GM23338 (cell line): Measurements from ENCODE around the gene XRN1. TPM values are rescaled to one million over a fixed set of nuclear protein-coding genes. Genes with fewer than 3 reads are reported as not detected.

ENCODE experiments used
- ATAC-seq: fragments of 200-7000 bp; cut with Tn5 transposase; 3 replicates; pipeline ENCODE4 v1.9.1; 2020
- DNase-seq: peaks from one replicate; pipeline ENCODE4 v3.0.0-alpha.2; 2015; ENCODE audit warnings: low spot score
- H2AFZ ChIP-seq: fragments of 200-600 bp; sonication (generic); 2 replicates; pipeline ENCODE4 v1.8.0; 2016; ENCODE audit warnings: antibody characterized with exemption, mild to moderate bottlenecking, moderate library complexity
- H3F3A ChIP-seq: fragments of 200-600 bp; sonication (generic); replicated peaks from 2 replicates; pipeline ENCODE4 v1.8.0; 2017; ENCODE audit warnings: antibody characterized with exemption, mixed run types, low read depth
- H3K27ac ChIP-seq: fragments of 200-600 bp; sonication (generic); 2 replicates; pipeline ENCODE4 v1.6.1; 2016; ENCODE audit warnings: low read depth
- H3K27me3 ChIP-seq: fragments of 200-600 bp; sonication (generic); 2 replicates; pipeline ENCODE4 v1.8.0; 2016; ENCODE audit warnings: mild to moderate bottlenecking, mixed run types, moderate library complexity; ENCODE audit not compliant: insufficient read depth
- H3K36me3 ChIP-seq: fragments of 200-600 bp; sonication (generic); 2 replicates; pipeline ENCODE4 v1.8.0; 2016; ENCODE audit warnings: mild to moderate bottlenecking; ENCODE audit not compliant: insufficient read depth
- H3K4me1 ChIP-seq: fragments of 200-600 bp; sonication (generic); 2 replicates; pipeline ENCODE4 v1.8.0; 2016; ENCODE audit warnings: mild to moderate bottlenecking, moderate library complexity; ENCODE audit not compliant: insufficient read depth
- H3K4me2 ChIP-seq: fragments of 200-600 bp; sonication (generic); 2 replicates; pipeline ENCODE4 v1.7.1; 2017; ENCODE audit warnings: mixed run types
- H3K4me3 ChIP-seq: fragments of 200-600 bp; sonication (generic); 2 replicates; pipeline ENCODE4 v1.6.1; 2016; ENCODE audit warnings: mixed run types
- H3K79me2 ChIP-seq: fragments of 200-600 bp; sonication (generic); replicated peaks from 2 replicates; pipeline ENCODE4 v1.8.0; 2017; ENCODE audit warnings: mild to moderate bottlenecking; ENCODE audit not compliant: insufficient read depth
- H3K9me2 ChIP-seq: fragments of 200-600 bp; sonication (generic); 2 replicates; pipeline ENCODE4 v1.8.0; 2017; ENCODE audit not compliant: insufficient read depth
- H4K20me1 ChIP-seq: fragments of 200-600 bp; sonication (generic); replicated peaks from 2 replicates; pipeline ENCODE4 v1.8.0; 2017; ENCODE audit warnings: mild to moderate bottlenecking; ENCODE audit not compliant: insufficient read depth
- H3K27ac Mint-ChIP-seq: 2 replicates; pipeline ENCODE4 v1.8.0; 2020; ENCODE audit warnings: inconsistent platforms, mild to moderate bottlenecking, moderate library complexity, mixed read lengths
- H3K27me3 Mint-ChIP-seq: 3 replicates; pipeline ENCODE4 v1.8.0; 2022; ENCODE audit warnings: low read depth, mild to moderate bottlenecking, moderate library complexity, mixed read lengths, inconsistent platforms; ENCODE audit not compliant: insufficient read depth, poor library complexity
- H3K36me3 Mint-ChIP-seq: 3 replicates; pipeline ENCODE4 v1.8.0; 2021; ENCODE audit warnings: low read depth, mild to moderate bottlenecking, inconsistent platforms, moderate library complexity, mixed read lengths
- H3K4me1 Mint-ChIP-seq: 3 replicates; pipeline ENCODE4 v1.8.0; 2020; ENCODE audit warnings: mild to moderate bottlenecking, inconsistent platforms, mixed read lengths
- H3K4me3 Mint-ChIP-seq: 3 replicates; pipeline ENCODE4 v1.8.0; 2021; ENCODE audit warnings: moderate library complexity, mild to moderate bottlenecking, inconsistent platforms, mixed read lengths
- H3K9me3 Mint-ChIP-seq: 3 replicates; pipeline ENCODE4 v1.8.0; 2020; ENCODE audit warnings: moderate library complexity, mild to moderate bottlenecking, inconsistent platforms, mixed read lengths
- CREB1 ChIP-seq: fragments of 250-450 bp; sonication (Bioruptor Pico); IDR thresholded peaks from 2 replicates; pipeline ENCODE4 v1.5.0; 2020; ENCODE audit warnings: low read depth, mild to moderate bottlenecking, moderate library complexity
- EZH2 ChIP-seq: fragments of 200-600 bp; sonication (generic); IDR thresholded peaks from one replicate; pipeline ENCODE4 v1.8.0; 2017; ENCODE audit warnings: antibody characterized with exemption, mild to moderate bottlenecking, low read depth; ENCODE audit not compliant: unreplicated experiment
- EZH2phosphoT487 ChIP-seq: fragments of 200-600 bp; sonication (generic); IDR thresholded peaks from one replicate; pipeline ENCODE4 v1.8.1; 2018; ENCODE audit warnings: antibody characterized with exemption; ENCODE audit not compliant: unreplicated experiment
- JUNB ChIP-seq: IDR thresholded peaks from one replicate; pipeline ENCODE4 v1.6.1; 2016; ENCODE audit warnings: antibody characterized with exemption; ENCODE audit not compliant: unreplicated experiment
- NANOG ChIP-seq: IDR thresholded peaks from 2 replicates; pipeline ENCODE4 v1.6.1; 2016; ENCODE audit warnings: antibody characterized with exemption, borderline replicate concordance
- POLR2AphosphoS5 ChIP-seq: IDR thresholded peaks from 2 replicates; pipeline ENCODE4 v1.6.1; 2016; ENCODE audit warnings: antibody characterized with exemption, low read depth
- STAT1 ChIP-seq: IDR thresholded peaks from one replicate; pipeline ENCODE4 v1.6.1; 2016; ENCODE audit warnings: antibody characterized with exemption; ENCODE audit not compliant: unreplicated experiment
- ZNF114 ChIP-seq: fragments of 250-450 bp; sonication (Bioruptor Pico); IDR thresholded peaks from 2 replicates; pipeline ENCODE4 v1.5.0; 2020; ENCODE audit warnings: mild to moderate bottlenecking, moderate library complexity
- ZNF331 ChIP-seq: fragments of 250-450 bp; sonication (Bioruptor Pico); IDR thresholded peaks from 2 replicates; pipeline ENCODE4 v1.5.0; 2020; ENCODE audit warnings: low read depth, mild to moderate bottlenecking, moderate library complexity
- polyA plus RNA-seq: library from polyadenylated mRNA; unstranded; fragments of >200 nt; fragmentation: Nextera tagmentation; extraction: Ambion mirVana; gene quantifications from 2 replicates; pipeline ENCODE4 v1.2.1, GENCODE V29; 2016
- total RNA-seq: library from RNA; depleted of rRNA; stranded (reverse); fragments of >200 nt; shearing (Covaris generic); gene quantifications from 2 replicates; pipeline ENCODE4 v1.2.3, GENCODE V29; 2014
- TF ChIP-seq, protein P1 (sequence below): IDR thresholded peaks from 2 replicates; pipeline ENCODE4 v1.6.1; 2016; ENCODE audit warnings: antibody characterized with exemption
- TF ChIP-seq, protein P2 (sequence below): fragments of 250-450 bp; sonication (Bioruptor Pico); IDR thresholded peaks from 2 replicates; pipeline ENCODE4 v1.5.0; 2020; ENCODE audit warnings: mild to moderate bottlenecking, moderate library complexity
- TF ChIP-seq, protein P3 (sequence below), 2 experiments: fragments of 200-600 bp in 1 of 2; sonication (generic) in 1 of 2; conservative IDR thresholded peaks; 2 replicates each; pipeline versions ENCODE4 v1.5.1 to v1.6.1; 2016 to 2017; ENCODE audit warnings: antibody characterized with exemption in 2 of 2, low read depth in 2 of 2, mild to moderate bottlenecking in 2 of 2, moderate library complexity in 1 of 2
- TF ChIP-seq, protein P4 (sequence below): IDR thresholded peaks from one replicate; pipeline ENCODE4 v1.6.1; 2018; ENCODE audit warnings: antibody characterized with exemption; ENCODE audit not compliant: unreplicated experiment

XRN1 gene
- total and polyA plus RNA-seq, 2 experiments from 2014 or later = 10.9 to 16.6 TPM

DNA sequence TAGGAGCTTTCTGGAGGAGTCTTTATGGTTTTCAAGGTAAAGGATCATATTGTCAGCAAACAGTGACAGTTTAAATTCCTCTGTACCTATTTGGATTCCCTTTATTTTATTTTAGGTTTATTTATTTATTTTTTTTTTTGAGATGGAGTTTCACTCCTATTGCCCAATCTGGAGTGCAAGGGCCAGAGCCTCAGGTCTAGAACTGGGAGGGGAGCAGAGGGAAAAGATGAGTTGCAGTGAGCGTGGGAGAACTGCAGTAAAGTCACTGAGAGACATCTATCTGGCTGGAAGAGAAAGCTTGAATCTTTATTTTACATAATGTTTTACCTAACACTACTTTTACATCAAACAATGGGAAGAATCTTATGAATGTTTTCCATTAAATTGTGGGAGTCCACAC, 172.9 kb downstream of the XRN1 start:
- H3K4me3 Mint-ChIP-seq = no peak overlapping the region
- H3K9me3 Mint-ChIP-seq = peaks cover 9% of the 10 kb centered on the region

More for the DNA sequence above, 172.9 kb downstream of the XRN1 start:
- Histone ChIP-seq H2AFZ (no peak overlapping the region), H3F3A (no peaks in the 10 kb centered on the region), H3K79me2 (no peaks in the 10 kb centered on the region), H3K4me3 (no peak overlapping the region), H3K4me2 (no peak overlapping the region), H3K9me2 (no peaks in the 10 kb centered on the region), H3K27me3 (peaks cover 4% of the 10 kb centered on the region; the same call in 1 of the 2 replicates), H3K4me1 (no peaks in the 10 kb centered on the region), H3K36me3 (no peaks in the 10 kb centered on the region), H4K20me1 (no peaks in the 10 kb centered on the region), H3K27ac (no peak overlapping the region)
- no peak for ATAC-seq
- H3K27me3 Mint-ChIP-seq = peaks cover 7% of the 10 kb centered on the region
- H3K27ac Mint-ChIP-seq = no peak overlapping the region
- peaks cover 11% of the 10 kb centered on the region; the same call in 2 of the 3 replicates for H3K36me3 Mint-ChIP-seq
- DNase-seq = no peak
- H3K4me1 Mint-ChIP-seq = no peaks in the 10 kb centered on the region
- no peak for TF ChIP-seq STAT1
- no peak for TF ChIP-seq EZH2
- no peak for TF ChIP-seq ZNF331 (CRISPR knock-in tag)
- TF ChIP-seq NANOG = no peak
- TF ChIP-seq, protein P1, sequence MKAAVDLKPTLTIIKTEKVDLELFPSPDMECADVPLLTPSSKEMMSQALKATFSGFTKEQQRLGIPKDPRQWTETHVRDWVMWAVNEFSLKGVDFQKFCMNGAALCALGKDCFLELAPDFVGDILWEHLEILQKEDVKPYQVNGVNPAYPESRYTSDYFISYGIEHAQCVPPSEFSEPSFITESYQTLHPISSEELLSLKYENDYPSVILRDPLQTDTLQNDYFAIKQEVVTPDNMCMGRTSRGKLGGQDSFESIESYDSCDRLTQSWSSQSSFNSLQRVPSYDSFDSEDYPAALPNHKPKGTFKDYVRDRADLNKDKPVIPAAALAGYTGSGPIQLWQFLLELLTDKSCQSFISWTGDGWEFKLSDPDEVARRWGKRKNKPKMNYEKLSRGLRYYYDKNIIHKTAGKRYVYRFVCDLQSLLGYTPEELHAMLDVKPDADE = no peak
- no peak for TF ChIP-seq JUNB
- TF ChIP-seq, protein P2, sequence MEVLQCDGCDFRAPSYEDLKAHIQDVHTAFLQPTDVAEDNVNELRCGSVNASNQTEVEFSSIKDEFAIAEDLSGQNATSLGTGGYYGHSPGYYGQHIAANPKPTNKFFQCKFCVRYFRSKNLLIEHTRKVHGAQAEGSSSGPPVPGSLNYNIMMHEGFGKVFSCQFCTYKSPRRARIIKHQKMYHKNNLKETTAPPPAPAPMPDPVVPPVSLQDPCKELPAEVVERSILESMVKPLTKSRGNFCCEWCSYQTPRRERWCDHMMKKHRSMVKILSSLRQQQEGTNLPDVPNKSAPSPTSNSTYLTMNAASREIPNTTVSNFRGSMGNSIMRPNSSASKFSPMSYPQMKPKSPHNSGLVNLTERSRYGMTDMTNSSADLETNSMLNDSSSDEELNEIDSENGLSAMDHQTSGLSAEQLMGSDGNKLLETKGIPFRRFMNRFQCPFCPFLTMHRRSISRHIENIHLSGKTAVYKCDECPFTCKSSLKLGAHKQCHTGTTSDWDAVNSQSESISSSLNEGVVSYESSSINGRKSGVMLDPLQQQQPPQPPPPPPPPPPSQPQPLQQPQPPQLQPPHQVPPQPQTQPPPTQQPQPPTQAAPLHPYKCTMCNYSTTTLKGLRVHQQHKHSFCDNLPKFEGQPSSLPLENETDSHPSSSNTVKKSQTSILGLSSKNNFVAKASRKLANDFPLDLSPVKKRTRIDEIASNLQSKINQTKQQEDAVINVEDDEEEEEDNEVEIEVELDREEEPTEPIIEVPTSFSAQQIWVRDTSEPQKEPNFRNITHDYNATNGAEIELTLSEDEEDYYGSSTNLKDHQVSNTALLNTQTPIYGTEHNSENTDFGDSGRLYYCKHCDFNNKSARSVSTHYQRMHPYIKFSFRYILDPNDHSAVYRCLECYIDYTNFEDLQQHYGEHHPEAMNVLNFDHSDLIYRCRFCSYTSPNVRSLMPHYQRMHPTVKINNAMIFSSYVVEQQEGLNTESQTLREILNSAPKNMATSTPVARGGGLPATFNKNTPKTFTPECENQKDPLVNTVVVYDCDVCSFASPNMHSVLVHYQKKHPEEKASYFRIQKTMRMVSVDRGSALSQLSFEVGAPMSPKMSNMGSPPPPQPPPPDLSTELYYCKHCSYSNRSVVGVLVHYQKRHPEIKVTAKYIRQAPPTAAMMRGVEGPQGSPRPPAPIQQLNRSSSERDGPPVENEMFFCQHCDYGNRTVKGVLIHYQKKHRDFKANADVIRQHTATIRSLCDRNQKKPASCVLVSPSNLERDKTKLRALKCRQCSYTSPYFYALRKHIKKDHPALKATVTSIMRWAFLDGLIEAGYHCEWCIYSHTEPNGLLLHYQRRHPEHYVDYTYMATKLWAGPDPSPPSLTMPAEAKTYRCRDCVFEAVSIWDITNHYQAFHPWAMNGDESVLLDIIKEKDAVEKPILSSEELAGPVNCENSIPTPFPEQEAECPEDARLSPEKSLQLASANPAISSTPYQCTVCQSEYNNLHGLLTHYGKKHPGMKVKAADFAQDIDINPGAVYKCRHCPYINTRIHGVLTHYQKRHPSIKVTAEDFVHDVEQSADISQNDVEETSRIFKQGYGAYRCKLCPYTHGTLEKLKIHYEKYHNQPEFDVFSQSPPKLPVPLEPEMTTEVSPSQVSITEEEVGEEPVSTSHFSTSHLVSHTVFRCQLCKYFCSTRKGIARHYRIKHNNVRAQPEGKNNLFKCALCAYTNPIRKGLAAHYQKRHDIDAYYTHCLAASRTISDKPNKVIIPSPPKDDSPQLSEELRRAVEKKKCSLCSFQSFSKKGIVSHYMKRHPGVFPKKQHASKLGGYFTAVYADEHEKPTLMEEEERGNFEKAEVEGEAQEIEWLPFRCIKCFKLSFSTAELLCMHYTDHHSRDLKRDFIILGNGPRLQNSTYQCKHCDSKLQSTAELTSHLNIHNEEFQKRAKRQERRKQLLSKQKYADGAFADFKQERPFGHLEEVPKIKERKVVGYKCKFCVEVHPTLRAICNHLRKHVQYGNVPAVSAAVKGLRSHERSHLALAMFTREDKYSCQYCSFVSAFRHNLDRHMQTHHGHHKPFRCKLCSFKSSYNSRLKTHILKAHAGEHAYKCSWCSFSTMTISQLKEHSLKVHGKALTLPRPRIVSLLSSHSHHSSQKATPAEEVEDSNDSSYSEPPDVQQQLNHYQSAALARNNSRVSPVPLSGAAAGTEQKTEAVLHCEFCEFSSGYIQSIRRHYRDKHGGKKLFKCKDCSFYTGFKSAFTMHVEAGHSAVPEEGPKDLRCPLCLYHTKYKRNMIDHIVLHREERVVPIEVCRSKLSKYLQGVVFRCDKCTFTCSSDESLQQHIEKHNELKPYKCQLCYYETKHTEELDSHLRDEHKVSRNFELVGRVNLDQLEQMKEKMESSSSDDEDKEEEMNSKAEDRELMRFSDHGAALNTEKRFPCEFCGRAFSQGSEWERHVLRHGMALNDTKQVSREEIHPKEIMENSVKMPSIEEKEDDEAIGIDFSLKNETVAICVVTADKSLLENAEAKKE = no peak
- TF ChIP-seq EZH2phosphoT487 = no peak
- no peak for TF ChIP-seq POLR2AphosphoS5
- TF ChIP-seq, protein P3, sequence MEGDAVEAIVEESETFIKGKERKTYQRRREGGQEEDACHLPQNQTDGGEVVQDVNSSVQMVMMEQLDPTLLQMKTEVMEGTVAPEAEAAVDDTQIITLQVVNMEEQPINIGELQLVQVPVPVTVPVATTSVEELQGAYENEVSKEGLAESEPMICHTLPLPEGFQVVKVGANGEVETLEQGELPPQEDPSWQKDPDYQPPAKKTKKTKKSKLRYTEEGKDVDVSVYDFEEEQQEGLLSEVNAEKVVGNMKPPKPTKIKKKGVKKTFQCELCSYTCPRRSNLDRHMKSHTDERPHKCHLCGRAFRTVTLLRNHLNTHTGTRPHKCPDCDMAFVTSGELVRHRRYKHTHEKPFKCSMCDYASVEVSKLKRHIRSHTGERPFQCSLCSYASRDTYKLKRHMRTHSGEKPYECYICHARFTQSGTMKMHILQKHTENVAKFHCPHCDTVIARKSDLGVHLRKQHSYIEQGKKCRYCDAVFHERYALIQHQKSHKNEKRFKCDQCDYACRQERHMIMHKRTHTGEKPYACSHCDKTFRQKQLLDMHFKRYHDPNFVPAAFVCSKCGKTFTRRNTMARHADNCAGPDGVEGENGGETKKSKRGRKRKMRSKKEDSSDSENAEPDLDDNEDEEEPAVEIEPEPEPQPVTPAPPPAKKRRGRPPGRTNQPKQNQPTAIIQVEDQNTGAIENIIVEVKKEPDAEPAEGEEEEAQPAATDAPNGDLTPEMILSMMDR (conservative IDR thresholded peaks at IDR 0.05; ENCODE audit: low read depth in 2 of 2) = no peak
- TF ChIP-seq CREB1 (CRISPR knock-in tag) = no peak
- TF ChIP-seq, protein P4, sequence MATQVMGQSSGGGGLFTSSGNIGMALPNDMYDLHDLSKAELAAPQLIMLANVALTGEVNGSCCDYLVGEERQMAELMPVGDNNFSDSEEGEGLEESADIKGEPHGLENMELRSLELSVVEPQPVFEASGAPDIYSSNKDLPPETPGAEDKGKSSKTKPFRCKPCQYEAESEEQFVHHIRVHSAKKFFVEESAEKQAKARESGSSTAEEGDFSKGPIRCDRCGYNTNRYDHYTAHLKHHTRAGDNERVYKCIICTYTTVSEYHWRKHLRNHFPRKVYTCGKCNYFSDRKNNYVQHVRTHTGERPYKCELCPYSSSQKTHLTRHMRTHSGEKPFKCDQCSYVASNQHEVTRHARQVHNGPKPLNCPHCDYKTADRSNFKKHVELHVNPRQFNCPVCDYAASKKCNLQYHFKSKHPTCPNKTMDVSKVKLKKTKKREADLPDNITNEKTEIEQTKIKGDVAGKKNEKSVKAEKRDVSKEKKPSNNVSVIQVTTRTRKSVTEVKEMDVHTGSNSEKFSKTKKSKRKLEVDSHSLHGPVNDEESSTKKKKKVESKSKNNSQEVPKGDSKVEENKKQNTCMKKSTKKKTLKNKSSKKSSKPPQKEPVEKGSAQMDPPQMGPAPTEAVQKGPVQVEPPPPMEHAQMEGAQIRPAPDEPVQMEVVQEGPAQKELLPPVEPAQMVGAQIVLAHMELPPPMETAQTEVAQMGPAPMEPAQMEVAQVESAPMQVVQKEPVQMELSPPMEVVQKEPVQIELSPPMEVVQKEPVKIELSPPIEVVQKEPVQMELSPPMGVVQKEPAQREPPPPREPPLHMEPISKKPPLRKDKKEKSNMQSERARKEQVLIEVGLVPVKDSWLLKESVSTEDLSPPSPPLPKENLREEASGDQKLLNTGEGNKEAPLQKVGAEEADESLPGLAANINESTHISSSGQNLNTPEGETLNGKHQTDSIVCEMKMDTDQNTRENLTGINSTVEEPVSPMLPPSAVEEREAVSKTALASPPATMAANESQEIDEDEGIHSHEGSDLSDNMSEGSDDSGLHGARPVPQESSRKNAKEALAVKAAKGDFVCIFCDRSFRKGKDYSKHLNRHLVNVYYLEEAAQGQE = no peak
- no peak for TF ChIP-seq ZNF114 (CRISPR knock-in tag)
